ENCODE results near the gene UBE2E3. TPM values are rescaled to one million over a fixed set of nuclear protein-coding genes. Genes with fewer than 3 reads are reported as not detected.

The UBE2E3 gene
- total and polyA plus RNA-seq, 2 donors from 2014 or later: 78.7 to 86.9 TPM

- H3K36me3 ChIP-seq (ENCODE audit: control insufficient read depth in 2 of 3, insufficient read depth in 3 of 3, low read length in 3 of 3): no peaks in the 10 kb centered on the region
- FAIRE-seq (no peak), DNase-seq (no peak)
- no peaks in the 10 kb centered on the region for H3K4me1 ChIP-seq (ENCODE audit: control insufficient read depth in 2 of 3, insufficient read depth in 2 of 3, low read depth in 1 of 3, low read length in 3 of 3)
- no peaks in the 10 kb centered on the region for H3K9me3 ChIP-seq (ENCODE audit: control insufficient read depth in 2 of 3, insufficient read depth in 1 of 3, low read length in 3 of 3)
- intact Hi-C loops (cut with DNase I): no loop called here
- H3K9ac ChIP-seq (ENCODE audit: low read length in 3 of 3): no peak overlapping the region
- H3K27me3 ChIP-seq (ENCODE audit: control insufficient read depth, insufficient read depth, low read length): no peaks in the 10 kb centered on the region
- no peak for TF ChIP-seq CTCF (IDR thresholded peaks at IDR 0.05; ENCODE audit: borderline replicate concordance, extremely low read depth, insufficient read depth)
- H3K4me3 ChIP-seq (ENCODE audit: low read length in 3 of 3): no peak overlapping the region
- no peak overlapping the region for H3K27ac ChIP-seq (ENCODE audit: low read depth in 2 of 2, low read length in 2 of 2)
Measured at GRCh38 chr2:181041661-181042060, 61.3 kb downstream of the UBE2E3 start.

- no peak for DNase-seq
Measured at GRCh38 chr2:181042706-181043105, 62.3 kb downstream of the UBE2E3 start.

GRCh38 chr2:181046833-181047232 lies 66.4 kb downstream of the UBE2E3 start:
- no peak overlapping the region for H3K4me3 ChIP-seq (ENCODE audit: low read length in 3 of 3)
- H3K27me3 ChIP-seq (ENCODE audit: control insufficient read depth, insufficient read depth, low read length): no peaks in the 10 kb centered on the region
- no peak overlapping the region for H3K9ac ChIP-seq (ENCODE audit: low read length in 3 of 3)
- no peak for TF ChIP-seq CTCF (IDR thresholded peaks at IDR 0.05; ENCODE audit: borderline replicate concordance, extremely low read depth, insufficient read depth)
- no peaks in the 10 kb centered on the region for H3K4me1 ChIP-seq (ENCODE audit: control insufficient read depth in 2 of 3, insufficient read depth in 2 of 3, low read depth in 1 of 3, low read length in 3 of 3)
- no peak overlapping the region for H3K27ac ChIP-seq (ENCODE audit: low read depth in 2 of 2, low read length in 2 of 2)
- intact Hi-C loops (cut with DNase I): no loop called here
- no peaks in the 10 kb centered on the region for H3K36me3 ChIP-seq (ENCODE audit: control insufficient read depth in 2 of 3, insufficient read depth in 3 of 3, low read length in 3 of 3)
- H3K9me3 ChIP-seq (ENCODE audit: control insufficient read depth in 2 of 3, insufficient read depth in 1 of 3, low read length in 3 of 3): no peaks in the 10 kb centered on the region
- FAIRE-seq (no peak), DNase-seq (no peak)

More at GRCh38 chr2:181042706-181043105, 62.3 kb downstream of the UBE2E3 start:
- intact Hi-C loops (cut with DNase I): no loop called here
- no peak overlapping the region for H3K9ac ChIP-seq (ENCODE audit: low read length in 3 of 3)
- H3K9me3 ChIP-seq (ENCODE audit: control insufficient read depth in 2 of 3, insufficient read depth in 1 of 3, low read length in 3 of 3): no peaks in the 10 kb centered on the region
- no peaks in the 10 kb centered on the region for H3K36me3 ChIP-seq (ENCODE audit: control insufficient read depth in 2 of 3, insufficient read depth in 3 of 3, low read length in 3 of 3)
- no peak for TF ChIP-seq CTCF (IDR thresholded peaks at IDR 0.05; ENCODE audit: borderline replicate concordance, extremely low read depth, insufficient read depth)
- H3K4me3 ChIP-seq (ENCODE audit: low read length in 3 of 3): no peak overlapping the region
- no peaks in the 10 kb centered on the region for H3K27me3 ChIP-seq (ENCODE audit: control insufficient read depth, insufficient read depth, low read length)
- FAIRE-seq: no peak
- no peak overlapping the region for H3K27ac ChIP-seq (ENCODE audit: low read depth in 2 of 2, low read length in 2 of 2)
- no peaks in the 10 kb centered on the region for H3K4me1 ChIP-seq (ENCODE audit: control insufficient read depth in 2 of 3, insufficient read depth in 2 of 3, low read depth in 1 of 3, low read length in 3 of 3)

- H3K36me3 ChIP-seq (ENCODE audit: control insufficient read depth in 2 of 3, insufficient read depth in 3 of 3, low read length in 3 of 3): no peaks in the 10 kb centered on the region
- DNase-seq (no peak), FAIRE-seq (no peak)
- H3K27ac ChIP-seq (ENCODE audit: low read depth in 2 of 2, low read length in 2 of 2): no peak overlapping the region
- intact Hi-C loops (cut with DNase I): no loop called here
- no peak overlapping the region for H3K9ac ChIP-seq (ENCODE audit: low read length in 3 of 3)
- no peaks in the 10 kb centered on the region for H3K9me3 ChIP-seq (ENCODE audit: control insufficient read depth in 2 of 3, insufficient read depth in 1 of 3, low read length in 3 of 3)
- no peak for TF ChIP-seq CTCF (IDR thresholded peaks at IDR 0.05; ENCODE audit: borderline replicate concordance, extremely low read depth, insufficient read depth)
- no peak overlapping the region for H3K4me3 ChIP-seq (ENCODE audit: low read length in 3 of 3)
- H3K27me3 ChIP-seq (ENCODE audit: control insufficient read depth, insufficient read depth, low read length): no peaks in the 10 kb centered on the region
- no peaks in the 10 kb centered on the region for H3K4me1 ChIP-seq (ENCODE audit: control insufficient read depth in 2 of 3, insufficient read depth in 2 of 3, low read depth in 1 of 3, low read length in 3 of 3)
Measured at GRCh38 chr2:181047829-181048228, 67.4 kb downstream of the UBE2E3 start.
